Neural crest cell (in vitro differentiated cells): ENCODE data around the gene C16orf87. TPM values are rescaled to one million over a fixed set of nuclear protein-coding genes. Genes with fewer than 3 reads are reported as not detected.

ENCODE experiments used
- DNase-seq: peaks from one replicate; pipeline ENCODE4 v3.0.0; 2021; ENCODE audit warnings: low read depth, mixed read lengths, low spot score
- H3K27ac Mint-ChIP-seq: one replicate; pipeline ENCODE4 v1.8.0; 2021; ENCODE audit warnings: mild to moderate bottlenecking, mixed read lengths; ENCODE audit not compliant: unreplicated experiment
- H3K27me3 Mint-ChIP-seq: 2 replicates; pipeline ENCODE4 v1.8.0; 2021; ENCODE audit warnings: low read depth, mild to moderate bottlenecking, mixed read lengths
- H3K36me3 Mint-ChIP-seq: 2 replicates; pipeline ENCODE4 v1.8.0; 2021; ENCODE audit warnings: low read depth, mild to moderate bottlenecking, mixed read lengths
- H3K4me1 Mint-ChIP-seq: 2 replicates; pipeline ENCODE4 v1.8.0; 2021; ENCODE audit warnings: mixed read lengths
- H3K4me3 Mint-ChIP-seq: one replicate; pipeline ENCODE4 v1.8.0; 2021; ENCODE audit warnings: mild to moderate bottlenecking, mixed read lengths
- H3K9me3 Mint-ChIP-seq: 2 replicates; pipeline ENCODE4 v1.8.0; 2021; ENCODE audit warnings: mixed read lengths
- CTCF ChIP-seq: fragments of 200-600 bp; sonication (generic); conservative IDR thresholded peaks from 2 replicates; pipeline ENCODE4 v1.5.0; 2021; ENCODE audit warnings: antibody characterized with exemption, mild to moderate bottlenecking
- total RNA-seq: library from RNA; stranded (reverse); gene quantifications from 2 replicates; pipeline ENCODE4 v1.2.1, GENCODE V29; 2021

The C16orf87 gene
- total RNA-seq, 1 donor from 2014 or later, result 19.2 TPM

GRCh38 chr16:46848768-46849764 is 18.1 kb upstream of the C16orf87 start:
- H3K36me3 Mint-ChIP-seq, result no peaks in the 10 kb centered on the region
- H3K4me3 Mint-ChIP-seq, result no peak overlapping the region
- no peaks in the 10 kb centered on the region for H3K4me1 Mint-ChIP-seq
- TF ChIP-seq CTCF, result no peak
- H3K27ac Mint-ChIP-seq, result no peak overlapping the region
- no peak for DNase-seq
- no peaks in the 10 kb centered on the region for H3K27me3 Mint-ChIP-seq
- H3K9me3 Mint-ChIP-seq, result no peaks in the 10 kb centered on the region

- no peaks in the 10 kb centered on the region for H3K27me3 Mint-ChIP-seq
Observed at GRCh38 chr16:46845952-46846351, 15.0 kb upstream of the C16orf87 start.

GRCh38 chr16:46844771-46845170 is 13.8 kb upstream of the C16orf87 start:
- Mint-ChIP-seq H3K27me3 (no peaks in the 10 kb centered on the region), H3K36me3 (peaks cover 2% of the 10 kb centered on the region), H3K9me3 (peaks cover 5% of the 10 kb centered on the region), H3K4me3 (no peak overlapping the region), H3K4me1 (no peaks in the 10 kb centered on the region), H3K27ac (no peak overlapping the region)
- DNase-seq, result no peak
- TF ChIP-seq CTCF, result no peak

More at GRCh38 chr16:46845952-46846351, 15.0 kb upstream of the C16orf87 start:
- no peak for DNase-seq
- Mint-ChIP-seq H3K9me3 (peaks cover 5% of the 10 kb centered on the region), H3K27ac (no peak overlapping the region), H3K36me3 (peaks cover 2% of the 10 kb centered on the region), H3K4me1 (no peaks in the 10 kb centered on the region), H3K4me3 (no peak overlapping the region)
- TF ChIP-seq CTCF, result no peak

GRCh38 chr16:46843898-46844642 is 13.1 kb upstream of the C16orf87 start:
- H3K4me3 Mint-ChIP-seq, result no peak overlapping the region
- H3K4me1 Mint-ChIP-seq, result no peaks in the 10 kb centered on the region
- peaks cover 2% of the 10 kb centered on the region for H3K36me3 Mint-ChIP-seq
- H3K27me3 Mint-ChIP-seq, result no peaks in the 10 kb centered on the region
- no peak overlapping the region for H3K27ac Mint-ChIP-seq
- no peak for TF ChIP-seq CTCF
- DNase-seq, result no peak
- H3K9me3 Mint-ChIP-seq, result peaks cover 5% of the 10 kb centered on the region

- H3K27me3 Mint-ChIP-seq, result no peaks in the 10 kb centered on the region
- H3K9me3 Mint-ChIP-seq, result peaks cover 5% of the 10 kb centered on the region
- no peaks in the 10 kb centered on the region for H3K4me1 Mint-ChIP-seq
- H3K27ac Mint-ChIP-seq, result no peak overlapping the region
- H3K36me3 Mint-ChIP-seq, result peaks cover 2% of the 10 kb centered on the region
- H3K4me3 Mint-ChIP-seq, result no peak overlapping the region
- no peak for TF ChIP-seq CTCF
- no peak for DNase-seq
Observed at GRCh38 chr16:46842192-46842895, 11.4 kb upstream of the C16orf87 start.
